AG09319 (cell line): ENCODE results near the gene OLFML1.

ENCODE experiments used
- DNase-seq: peaks from one replicate; pipeline ENCODE4 v3.0.0-alpha.2; 2010; ENCODE audit warnings: low read depth; ENCODE audit errors: extremely low read depth
- TF ChIP-seq, protein P1 (sequence below): IDR thresholded peaks from 2 replicates; pipeline ENCODE4 v1.5.1; 2011; ENCODE audit warnings: low read depth, mild to moderate bottlenecking, inconsistent platforms, low read length, moderate library complexity

OLFML1 gene

DNA sequence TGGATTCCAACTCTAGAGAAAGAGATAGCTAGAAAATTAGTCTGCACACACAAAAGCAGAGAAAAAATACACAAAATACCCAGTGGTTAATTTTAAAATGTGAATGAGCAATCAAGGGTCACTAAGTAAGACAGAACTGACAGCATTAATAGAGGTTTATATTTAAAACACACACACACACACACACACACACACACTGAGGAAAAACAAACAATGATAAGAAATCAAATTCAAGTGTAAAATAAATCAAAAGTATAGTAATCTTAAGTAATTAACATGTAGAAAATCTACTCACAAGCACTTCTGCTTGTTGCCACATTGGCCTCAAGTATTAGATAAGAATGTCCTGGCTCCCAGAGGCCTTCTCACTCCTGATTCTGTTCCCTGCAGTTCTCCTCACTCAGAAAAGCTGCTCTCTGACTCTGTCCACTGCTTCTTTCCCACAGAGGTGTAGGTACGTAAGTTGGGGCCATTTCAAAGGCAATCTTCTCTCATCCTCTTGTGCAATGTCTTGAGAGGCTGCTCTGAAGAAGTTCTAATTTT lies 33.3 kb upstream of the OLFML1 start:
- TF ChIP-seq, protein P1, sequence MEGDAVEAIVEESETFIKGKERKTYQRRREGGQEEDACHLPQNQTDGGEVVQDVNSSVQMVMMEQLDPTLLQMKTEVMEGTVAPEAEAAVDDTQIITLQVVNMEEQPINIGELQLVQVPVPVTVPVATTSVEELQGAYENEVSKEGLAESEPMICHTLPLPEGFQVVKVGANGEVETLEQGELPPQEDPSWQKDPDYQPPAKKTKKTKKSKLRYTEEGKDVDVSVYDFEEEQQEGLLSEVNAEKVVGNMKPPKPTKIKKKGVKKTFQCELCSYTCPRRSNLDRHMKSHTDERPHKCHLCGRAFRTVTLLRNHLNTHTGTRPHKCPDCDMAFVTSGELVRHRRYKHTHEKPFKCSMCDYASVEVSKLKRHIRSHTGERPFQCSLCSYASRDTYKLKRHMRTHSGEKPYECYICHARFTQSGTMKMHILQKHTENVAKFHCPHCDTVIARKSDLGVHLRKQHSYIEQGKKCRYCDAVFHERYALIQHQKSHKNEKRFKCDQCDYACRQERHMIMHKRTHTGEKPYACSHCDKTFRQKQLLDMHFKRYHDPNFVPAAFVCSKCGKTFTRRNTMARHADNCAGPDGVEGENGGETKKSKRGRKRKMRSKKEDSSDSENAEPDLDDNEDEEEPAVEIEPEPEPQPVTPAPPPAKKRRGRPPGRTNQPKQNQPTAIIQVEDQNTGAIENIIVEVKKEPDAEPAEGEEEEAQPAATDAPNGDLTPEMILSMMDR, result no peak
- DNase-seq, result no peak

DNA sequence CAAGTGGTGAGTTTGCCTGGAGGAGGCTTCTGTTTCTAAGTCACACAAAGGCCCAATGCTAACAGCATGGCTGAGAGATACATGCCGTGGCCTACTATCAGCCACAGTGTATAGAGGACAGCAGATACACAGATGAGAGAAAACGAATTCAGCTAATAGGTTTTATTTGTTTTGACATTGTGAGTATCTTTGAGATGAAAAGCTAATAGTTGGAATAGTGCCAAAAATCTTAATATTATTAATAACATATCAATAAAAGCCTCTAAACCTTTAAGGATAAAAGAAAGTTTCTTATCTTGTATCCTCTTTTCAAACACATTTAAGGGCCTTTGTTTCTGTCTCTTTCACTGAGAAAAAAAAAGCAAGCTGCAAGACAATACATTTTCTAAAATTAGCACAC lies 30.5 kb upstream of the OLFML1 start:
- TF ChIP-seq, protein P1, result no peak
- no peak for DNase-seq

DNA sequence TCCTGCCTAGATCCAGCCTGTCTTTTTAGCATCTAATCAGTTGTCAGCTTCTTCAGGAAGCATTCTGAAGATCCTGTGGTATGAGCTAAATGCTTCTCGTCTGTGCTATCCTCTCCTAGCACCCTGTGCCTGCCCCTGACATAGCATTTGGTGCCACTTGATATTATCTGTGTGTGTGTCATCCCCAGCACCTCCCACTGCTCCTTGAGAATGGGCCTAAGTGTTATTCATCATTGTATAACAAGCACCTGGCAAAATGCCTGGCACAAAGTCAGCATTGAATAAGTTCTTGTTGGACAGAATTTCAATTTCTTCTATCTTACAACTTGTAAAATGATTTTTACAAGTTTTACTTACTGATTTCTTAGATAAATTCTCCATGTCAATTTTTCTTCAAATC lies 28.1 kb upstream of the OLFML1 start:
- TF ChIP-seq, protein P1, result no peak
- DNase-seq, result no peak

DNA sequence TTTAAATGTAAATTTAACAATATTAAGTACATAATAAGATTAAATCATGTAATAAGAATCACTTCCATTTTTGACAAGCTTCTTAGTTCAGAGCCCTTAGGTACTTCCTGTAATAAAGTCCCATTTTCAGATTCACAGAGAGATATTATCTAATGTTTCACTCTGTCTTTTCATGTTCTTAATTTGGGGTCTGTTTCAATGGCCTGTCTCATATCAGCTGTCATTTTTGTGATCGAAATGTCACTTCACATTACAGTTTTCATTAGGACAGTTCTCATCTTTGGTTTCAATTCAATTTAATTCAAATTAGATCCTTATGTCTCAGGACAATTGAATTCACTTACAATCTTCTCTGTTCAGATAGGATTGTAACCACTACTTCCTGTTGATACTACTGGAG lies 22.6 kb upstream of the OLFML1 start:
- DNase-seq, result no peak
- TF ChIP-seq, protein P1, result no peak

DNA sequence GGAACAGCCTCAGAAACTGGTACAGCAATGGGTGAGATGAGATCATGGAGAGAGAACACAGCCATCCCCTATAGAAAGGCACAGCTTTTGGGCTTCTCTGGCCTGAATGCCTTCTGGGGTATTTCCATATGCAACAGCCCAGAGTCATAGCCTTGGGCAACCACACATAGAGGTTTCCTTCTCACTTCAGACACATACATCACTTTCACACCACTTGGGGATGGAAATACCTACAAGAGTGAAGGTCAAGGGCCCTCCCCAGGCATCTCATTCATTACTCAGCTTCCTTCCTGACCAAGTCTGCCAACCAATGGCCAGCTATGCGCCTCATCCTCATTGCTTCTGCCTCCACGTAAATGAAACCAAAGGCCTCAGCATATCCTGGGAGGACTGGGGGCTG lies 17.7 kb upstream of the OLFML1 start:
- TF ChIP-seq, protein P1, result no peak
- no peak for DNase-seq

- TF ChIP-seq, protein P1, result no peak
- no peak for DNase-seq
Measured at GRCh38 chr11:7469351-7469865, 15.9 kb upstream of the OLFML1 start.

DNA sequence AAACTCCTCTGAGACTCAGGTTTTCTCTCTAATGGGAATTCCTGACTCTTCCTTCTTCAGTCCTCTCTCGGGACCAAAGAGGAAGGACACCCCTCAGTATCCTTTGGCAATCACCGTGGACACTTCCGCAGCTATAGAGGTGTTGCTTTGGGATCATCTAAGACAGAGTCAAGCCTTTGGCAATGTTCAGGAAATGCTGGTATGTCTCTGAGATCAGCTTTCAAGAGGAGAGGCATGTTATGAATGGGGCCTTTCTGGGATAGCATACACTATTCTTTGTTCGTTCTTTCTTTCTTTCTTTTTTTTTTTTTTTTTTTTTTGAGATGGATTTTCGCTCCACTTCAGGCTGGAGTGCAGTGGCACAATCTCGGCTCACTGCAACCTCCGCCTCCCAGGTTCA lies 14.2 kb upstream of the OLFML1 start:
- TF ChIP-seq, protein P1, result no peak

More for the DNA sequence above, 14.2 kb upstream of the OLFML1 start:
- no peak for DNase-seq
